HuH-7 (cell line): ENCODE data around the gene NFE2L1.
"Not testable (repeated sequence)": the region's sequence is repeated elsewhere in the genome, so short reads cannot be mapped to it uniquely, and the experiment has no call there.

Source experiments
- DNase-seq: peaks from one replicate; pipeline ENCODE4 v3.0.0; 2011; ENCODE audit warnings: low spot score

The NFE2L1 gene

DNA sequence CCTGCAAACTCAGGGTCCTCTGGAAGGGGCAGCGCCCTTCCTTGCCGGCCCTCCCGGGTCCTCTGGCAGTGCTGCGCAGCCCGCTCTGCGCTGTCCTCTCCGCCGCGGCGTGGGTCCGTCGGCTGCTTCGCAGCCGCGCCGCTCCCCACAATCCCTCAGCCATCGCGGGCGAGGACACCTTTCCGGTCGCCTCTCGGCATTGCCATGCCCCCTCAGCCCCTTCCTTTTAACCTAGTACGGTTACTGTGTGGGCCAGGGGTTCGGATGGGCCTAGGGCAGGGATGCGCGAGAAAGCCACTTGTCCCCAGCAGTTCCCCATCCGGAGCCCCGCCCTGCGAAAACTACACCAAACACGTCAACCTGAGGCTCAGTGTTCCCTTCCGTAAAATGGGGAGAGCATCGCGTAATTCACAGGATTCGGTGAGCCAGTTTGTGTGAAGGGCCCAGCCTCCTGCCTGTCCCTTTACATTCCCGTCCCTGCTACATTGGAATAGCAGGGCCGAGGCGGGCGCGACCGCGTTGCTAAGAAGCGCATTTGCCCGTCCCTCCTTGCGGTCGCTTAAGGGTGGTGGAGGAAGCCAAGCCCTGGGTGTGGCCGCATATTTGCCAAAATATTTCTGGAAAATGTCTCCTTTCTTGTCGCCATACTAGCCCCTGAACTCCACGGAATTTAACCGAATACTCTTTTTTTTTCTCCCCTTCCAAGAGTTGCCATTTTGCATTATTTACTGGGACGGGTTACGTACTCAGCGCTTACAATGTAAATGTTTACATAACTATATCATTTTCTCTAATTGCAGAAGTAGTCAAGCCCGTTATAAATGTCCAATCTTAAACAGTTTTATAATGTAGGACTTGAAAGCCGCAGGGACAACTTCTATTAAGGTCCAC is 23.8 kb upstream of the NFE2L1 start:
- DNase-seq = no peak

DNA sequence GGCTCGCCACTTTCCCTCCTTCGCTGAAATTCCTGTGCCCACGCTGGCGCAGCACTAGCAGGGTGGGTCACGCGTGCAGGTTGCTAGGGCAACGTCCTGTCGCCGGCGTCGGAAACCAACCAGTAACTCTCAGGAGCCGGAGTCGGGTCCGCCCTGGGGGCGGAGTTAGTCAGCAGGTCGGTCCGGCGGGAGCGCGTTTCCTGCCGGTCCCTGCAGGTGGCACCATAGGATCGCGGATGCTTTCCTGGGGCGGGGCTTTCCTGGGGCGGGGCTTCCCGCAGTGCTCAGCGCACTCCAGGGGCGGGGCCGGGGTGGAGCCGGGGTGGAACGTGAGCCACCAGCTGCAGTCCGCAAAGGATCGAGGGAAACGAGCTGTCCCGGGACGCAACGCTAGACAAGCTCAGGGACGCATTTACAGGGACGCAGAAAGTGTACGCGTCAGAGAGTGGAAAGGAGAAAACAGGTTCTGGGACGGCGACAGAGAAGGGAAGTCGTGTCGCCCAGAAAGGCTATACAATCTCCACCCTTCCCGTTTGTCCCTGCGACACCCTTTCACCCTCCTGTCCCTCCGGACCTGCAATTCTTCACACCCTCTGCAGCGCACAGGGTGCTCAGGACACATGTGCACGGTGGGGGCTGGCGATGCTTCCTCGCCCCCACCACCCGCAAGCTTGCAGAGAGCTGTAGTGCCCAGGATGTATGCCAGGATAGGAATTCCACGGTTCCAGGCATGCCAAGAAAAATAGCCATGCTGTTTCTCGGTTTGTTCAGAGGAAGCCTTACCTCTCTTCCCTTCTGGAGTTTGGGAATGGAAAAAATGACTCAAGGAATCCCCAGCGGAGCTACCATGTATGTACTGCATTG is 22.9 kb upstream of the NFE2L1 start:
- DNase-seq = peak; percentile 94

DNA sequence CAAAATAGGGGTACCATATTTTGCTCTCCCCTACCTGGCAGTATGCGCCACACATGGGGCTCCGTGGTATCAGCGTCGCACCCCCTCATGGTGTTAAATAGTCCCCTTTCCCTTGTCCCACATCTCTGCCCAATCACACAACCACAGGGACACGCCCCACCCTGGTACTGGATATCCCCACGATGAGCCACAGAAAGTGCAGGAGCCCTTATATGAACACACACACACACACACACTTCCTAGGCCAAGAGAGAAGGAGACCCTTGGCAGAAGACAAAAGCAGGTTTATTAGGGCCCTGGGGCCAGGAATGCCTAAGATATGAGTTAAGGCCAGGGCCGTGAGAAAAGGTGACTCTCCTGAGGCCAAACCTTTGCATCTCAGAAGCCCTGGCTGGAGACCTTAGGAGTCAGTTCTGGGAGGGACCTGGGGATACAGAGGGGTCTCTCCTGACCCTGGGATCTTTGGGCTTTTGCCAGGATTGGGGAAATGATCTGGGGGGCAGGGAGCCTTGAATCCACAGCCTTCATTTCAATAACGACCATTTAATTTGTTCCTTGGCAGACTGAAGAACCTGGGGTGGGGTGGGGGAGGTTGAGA is 22.2 kb upstream of the NFE2L1 start:
- no peak for DNase-seq

DNA sequence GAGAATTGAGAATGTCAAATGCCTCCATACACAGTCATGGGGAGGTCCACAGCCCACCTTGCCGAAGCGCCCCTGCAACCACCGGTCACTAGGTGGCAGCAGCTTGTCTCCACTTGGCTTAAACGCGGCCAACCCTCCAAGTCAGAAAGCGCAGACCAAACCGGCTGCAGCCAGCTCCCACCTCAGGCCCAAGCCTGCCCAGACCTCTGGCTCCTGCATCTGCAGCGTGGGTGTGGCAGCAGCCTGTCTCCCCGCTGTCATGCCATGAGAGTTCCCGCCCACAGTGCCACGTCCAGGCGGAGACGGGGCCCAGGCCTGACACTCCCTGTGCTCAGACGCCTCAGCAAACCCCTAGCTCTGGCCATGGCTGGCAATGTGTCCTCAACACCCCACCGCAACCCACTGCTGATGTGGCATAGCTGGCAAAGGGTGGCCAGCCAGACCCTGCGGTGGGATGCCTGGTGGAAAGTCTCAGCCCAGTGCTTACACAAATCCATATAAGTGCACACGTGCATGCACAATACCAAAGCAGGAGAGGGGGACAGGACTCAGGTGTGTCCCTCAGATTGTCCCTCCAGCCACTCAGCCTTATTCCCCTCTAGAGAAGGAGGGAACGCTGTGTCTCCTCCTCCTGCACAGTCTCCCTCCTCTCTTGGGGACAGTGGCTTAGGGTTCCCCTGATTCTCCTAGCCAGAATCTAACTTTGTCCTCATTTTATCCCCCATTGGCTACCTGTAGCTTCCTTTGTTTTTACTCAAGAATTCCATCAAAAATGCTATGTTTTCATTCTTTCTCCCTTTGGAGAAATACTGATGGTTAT is 21.4 kb upstream of the NFE2L1 start:
- DNase-seq = peak; percentile 89

DNA sequence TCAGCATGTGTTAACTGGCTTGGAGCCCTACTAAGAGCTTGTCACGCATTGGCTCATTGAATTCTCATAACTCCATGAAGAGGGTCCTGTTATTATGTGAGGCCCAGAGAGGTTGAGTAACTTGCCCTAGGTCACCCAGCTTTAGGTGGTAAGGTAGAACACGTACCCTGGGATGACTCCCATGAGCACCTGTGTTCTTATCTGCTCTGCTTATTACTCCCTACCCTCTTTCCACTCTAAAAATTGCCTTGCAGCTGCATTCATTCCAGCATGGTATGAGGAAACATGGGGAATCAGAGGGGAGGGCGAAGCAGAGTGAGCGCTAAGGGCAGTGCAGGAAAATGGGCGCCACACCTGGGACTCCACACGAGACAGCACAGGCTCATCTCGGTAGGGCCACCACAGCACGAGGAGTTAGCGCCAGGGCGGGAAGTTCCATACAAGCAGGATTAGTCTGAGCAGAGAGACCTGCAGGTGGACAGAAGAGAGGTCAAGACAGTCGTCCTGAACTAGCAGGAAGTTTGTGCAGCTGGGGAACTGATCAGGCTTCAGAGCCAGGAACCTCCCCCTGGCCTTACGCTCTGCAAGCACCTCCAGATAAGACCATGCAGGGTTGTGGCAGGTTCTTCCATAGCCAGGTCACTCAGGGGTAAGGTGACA is 20.7 kb upstream of the NFE2L1 start:
- DNase-seq = no peak

DNA sequence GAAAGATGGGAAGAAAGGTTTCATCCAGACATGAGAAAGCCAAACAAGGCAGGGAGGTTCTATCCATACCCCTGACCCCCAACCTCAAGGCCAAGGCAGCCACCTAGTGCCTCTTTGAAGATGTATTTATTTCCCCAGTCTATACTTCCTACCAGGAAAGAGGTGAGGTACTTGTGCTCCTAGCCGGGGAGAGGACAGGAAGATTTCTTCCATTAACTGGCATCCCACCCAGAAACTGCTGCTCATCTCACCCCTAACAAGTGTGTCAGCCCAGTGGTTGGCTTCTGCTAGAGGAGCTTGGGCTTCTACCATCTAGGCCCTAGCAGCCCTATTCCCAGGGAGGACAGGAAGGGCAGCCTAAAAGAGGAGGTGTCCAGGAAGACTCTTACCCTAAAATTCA is 19.4 kb upstream of the NFE2L1 start:
- no peak for DNase-seq

DNA sequence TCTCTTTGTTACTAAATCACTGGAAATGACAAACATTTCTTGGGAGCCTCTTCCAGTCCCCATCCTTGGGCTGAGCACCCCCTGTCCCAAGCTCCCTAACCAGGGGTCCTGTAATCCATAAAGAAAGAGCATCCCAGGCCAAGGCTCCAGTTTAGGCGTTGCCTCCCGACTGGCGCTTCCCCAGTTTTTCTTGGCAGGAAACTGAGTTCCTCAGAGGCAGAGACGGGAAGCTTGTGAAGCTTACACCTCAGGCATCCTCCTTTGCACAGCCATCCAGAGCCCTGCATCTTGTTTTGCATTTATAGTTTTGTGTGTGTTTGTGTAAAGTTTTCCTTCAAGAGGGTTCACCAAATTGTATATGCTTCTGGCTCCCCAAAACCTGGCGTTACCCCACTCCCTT is 17.6 kb upstream of the NFE2L1 start:
- no peak for DNase-seq

DNA sequence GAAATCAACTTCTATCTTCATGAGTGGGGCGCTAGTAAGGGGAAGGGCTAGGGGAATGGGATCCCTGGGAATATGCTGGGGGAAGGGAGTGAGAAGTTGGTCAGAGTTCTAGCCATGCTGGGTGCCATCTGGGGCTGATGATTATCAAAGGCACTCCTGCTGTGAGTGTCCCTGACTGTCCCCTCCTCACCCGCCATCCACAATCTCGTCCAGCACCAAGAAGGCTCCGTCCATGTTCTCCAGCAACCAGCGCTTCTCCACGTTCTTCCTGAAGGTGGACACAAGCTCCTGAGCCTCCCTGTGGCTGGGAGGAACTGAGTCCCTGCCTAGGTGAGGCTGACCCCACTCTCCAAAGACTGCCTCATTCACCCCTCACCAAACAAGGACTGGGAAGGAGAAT is 16.2 kb upstream of the NFE2L1 start:
- no peak for DNase-seq

DNA sequence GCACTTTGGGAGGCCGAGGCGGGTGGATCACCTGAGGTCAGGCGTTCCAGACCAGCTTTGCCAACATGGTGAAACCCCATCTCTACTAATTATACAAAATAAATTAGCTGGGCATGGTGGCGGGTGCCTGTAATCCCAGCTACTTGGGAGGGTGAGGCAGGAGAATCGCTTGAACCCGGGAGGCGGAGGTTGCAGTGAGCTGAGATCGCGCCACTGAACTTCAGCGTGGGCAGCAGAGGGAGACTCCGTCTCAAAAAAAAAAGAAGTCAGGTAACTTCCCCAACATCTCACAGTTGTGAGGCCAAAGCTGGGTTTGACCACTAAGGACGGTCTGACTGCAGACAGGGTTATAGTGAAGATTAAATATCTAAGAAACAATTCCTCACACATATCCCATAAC is 13.4 kb upstream of the NFE2L1 start:
- not testable (repeated sequence) for DNase-seq

DNA sequence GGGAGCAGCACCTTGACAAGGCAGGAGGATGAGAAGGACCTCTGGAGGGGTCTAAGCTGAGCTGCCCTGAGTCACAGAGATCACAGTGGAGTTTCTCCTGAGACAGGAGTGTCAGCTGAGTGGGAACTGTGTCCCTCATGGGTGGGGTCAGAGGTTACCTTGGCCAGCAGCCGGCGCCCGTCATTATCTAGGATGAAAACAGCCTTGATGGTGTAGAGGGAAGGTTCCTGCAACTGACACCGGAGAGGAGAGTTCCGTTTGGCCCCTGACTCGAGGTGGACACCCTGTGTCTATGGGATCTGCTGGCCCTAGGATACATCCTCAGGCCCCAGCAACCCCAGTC is 11.5 kb upstream of the NFE2L1 start:
- no peak for DNase-seq

DNA sequence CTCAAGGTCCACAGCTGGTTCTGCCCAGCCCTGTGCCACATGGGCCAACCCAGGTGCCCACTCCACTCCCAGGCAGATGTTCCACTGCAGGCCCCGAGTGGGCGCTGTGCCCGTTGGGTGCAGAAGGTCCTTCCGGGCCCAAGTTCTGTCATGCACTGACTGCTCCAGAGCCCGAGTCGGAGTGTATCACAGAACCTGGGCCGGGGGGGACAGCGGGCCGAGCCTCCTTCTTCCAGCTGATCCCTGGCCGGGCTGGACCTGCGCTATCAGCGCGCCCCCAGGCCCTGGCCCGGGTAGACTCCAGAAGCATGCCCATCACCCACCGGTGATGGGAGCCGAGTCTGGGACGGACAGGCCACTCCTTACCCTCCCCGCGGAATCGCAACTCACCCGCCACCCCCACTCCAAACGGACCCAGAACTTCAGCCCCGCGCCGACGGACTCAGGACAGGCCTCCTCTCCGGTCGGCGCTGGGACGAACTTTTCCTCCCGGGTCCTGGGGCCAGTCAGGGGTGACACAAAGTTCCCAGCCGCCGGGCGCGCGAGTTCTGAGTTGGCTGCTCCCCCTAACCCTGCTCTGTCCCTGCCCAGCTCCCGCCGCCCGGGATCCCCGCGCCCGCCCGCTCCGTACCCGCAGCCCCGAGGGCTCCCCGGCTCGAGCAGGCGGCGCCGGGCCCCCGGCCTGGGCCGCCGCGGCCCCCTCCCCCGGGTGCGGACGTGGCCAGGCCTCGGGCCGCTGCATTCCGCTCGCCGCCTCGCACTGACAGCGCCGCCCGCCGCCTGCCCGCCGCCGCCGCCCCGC is 10.9 kb upstream of the NFE2L1 start, which contains the start of gene COPZ2:
TSS of gene COPZ2 (minus strand) at position 762 of the 802 bp plus-strand sequence. CDS start at position 742, 20 bp downstream.
- DNase-seq = peak; percentile 70

DNA sequence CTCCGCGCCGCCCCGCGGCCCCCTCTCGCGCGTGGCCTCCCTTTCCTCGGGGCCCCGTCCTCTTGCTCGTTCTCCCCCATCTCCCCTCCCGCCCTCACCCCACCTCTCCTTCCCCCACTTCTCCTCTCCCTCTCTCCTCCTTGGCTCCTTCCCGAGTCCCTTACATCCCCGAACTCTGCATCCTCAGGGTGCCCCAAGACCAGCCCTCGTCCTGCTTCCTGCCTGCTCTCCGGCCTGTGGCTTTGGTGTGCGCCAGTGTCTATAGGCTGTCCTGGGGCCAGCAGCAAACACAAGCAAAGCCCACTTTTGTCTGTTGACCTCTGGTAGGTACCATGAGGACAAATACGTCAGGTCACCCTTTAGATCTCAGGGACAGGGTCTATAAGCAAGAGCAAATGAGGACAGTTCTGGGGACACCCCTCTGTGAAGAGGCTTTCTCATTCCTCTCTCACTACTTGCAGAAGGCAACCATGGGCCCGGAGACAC is 10.3 kb upstream of the NFE2L1 start:
- DNase-seq = no peak

DNA sequence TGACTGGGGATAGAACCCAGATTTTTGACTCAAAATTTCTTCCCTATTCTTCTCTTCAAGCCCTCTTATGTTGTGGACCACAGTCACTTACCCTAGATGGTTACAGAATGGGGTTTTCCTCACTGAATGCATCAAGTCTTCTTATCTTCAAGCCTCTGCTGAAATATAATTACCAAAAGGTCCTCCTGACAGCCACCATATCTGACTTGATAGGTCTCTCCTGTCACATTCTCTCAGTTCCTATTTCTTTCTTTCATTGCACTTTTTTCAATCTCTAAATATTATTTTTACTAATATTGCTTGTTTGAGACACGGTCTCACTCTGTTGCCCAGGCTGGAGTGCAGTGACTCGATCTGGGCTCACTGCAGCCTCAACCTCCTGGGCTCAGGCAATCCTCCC is 9.5 kb upstream of the NFE2L1 start:
- DNase-seq = no peak

DNA sequence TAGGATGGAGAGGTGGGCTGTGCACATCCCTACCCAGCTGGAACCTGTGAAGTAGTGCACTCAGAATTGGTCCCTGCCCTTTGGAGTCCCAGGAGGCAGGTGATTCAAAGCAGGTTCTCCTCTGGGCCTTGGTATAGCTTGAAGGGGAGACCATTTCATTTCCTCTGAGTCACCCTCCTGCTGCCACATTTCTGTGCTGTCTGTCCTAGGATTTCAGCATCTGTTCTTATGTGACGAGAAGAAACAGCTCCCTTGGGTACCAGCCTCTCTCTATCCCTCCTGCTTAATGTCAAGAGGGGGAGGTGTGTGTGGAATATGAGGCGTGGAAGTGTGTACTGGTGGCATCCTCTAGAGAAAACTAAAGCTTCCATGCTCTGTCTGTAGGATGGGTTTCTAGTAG is 5.0 kb upstream of the NFE2L1 start:
- no peak for DNase-seq

DNA sequence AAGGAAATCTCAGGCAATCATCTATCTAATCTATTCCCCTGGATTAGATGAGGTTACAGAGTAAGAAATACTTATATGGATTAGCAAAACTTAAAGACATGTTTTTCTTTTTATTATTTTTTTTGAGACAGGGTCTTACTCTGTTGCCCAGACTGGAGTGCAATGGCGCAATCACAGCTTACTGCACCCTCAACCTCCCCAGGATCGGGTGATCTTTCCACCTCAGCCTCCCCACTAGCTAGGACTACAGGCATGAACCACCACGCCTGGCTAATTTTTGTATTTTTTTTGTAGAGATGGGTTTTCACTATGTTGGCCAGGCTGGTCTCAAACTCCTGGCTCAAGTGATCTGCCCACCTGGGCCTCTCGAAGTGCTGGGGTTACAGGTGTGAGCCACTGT is 3.3 kb upstream of the NFE2L1 start:
- no peak for DNase-seq

DNA sequence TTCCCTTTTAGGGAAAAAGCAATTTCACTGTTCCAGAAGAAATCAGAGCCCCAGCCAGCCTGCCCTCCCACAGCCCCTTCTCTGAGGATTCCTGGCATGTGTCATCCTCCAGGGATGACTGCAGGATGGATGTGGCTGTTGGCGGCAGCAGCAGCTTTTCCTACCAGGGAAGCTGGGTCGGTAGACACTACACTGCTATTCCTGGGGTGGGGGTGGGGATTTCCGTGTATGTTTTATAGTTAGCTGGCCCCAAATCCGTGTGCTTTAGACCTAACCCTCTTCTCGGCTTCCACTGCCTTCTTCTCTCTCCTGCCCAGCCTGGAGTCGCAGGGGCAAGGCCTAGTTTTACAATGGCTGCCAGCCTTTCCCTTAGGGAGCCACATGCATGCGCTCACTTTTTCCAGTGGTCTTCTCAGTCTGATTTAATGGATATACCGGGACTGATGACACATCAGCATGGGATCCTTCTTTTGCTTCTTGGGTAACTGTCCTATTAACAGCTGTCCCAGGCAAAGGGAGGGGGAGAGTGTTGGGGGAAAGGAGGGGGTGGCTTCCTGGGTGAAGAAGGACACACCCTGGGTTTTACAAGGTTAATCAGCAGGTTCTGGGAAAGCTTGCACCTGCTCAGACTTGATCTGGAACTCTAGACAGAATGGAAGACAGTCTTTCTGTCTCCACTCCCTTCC is 2.7 kb upstream of the NFE2L1 start:
- no peak for DNase-seq

DNA sequence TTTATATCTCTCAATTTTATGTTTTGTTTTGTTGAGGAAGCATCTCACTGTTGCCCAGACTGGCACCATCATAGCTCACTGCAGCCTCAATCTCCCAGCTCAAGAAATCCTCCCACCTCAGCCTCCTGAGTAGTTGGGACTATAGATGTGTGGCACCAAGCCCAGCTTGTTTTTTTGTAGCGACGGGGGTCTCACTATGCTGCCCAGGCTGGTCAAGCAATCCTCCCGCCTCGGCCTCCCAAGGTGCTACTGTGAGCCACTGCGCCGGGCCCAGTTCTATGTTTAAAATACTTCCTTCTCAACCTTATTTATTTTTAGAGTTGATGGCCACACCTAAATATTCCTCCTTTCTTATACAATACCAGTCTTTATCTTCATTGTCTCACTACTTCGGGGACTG is 1.9 kb upstream of the NFE2L1 start:
- no peak for DNase-seq

DNA sequence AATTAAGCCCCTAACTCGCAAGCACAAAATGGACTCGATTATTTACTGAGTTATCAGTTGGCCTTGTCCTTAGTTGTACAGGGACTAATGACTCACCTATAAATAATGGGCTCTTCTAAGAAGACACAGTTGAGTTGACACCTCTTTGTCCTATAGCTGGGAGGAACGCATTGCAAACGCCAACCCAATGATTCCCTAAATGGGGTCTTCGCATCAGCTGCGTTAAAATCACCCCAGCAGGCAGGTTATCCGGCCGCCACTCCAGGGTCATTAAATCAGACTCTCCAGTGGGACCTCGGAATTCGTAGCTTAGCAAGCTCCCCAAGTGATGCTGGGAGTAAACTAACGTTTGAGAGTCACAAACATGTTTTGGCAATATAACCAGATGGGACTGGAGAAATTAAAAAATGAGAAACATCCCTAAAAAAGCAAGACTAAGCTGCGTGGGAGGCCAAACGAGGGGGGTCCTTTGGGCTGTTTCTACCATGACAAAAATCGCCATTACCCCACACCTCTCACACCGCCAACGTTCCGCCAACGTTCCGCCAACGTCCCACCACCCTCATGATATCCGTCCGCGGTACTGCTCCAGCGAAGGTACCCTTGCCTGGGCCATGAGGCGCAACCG is 932 bp upstream of the NFE2L1 start:
- DNase-seq = no peak
